ENCODE data around the gene RAD23B.

Gene RAD23B

GRCh38 chr9:107337676-107338590 lies 54.9 kb downstream of the RAD23B start:
- DNase-seq = no peak

GRCh38 chr9:107338911-107339659 lies 56.0 kb downstream of the RAD23B start:
- DNase-seq = no peak

DNA sequence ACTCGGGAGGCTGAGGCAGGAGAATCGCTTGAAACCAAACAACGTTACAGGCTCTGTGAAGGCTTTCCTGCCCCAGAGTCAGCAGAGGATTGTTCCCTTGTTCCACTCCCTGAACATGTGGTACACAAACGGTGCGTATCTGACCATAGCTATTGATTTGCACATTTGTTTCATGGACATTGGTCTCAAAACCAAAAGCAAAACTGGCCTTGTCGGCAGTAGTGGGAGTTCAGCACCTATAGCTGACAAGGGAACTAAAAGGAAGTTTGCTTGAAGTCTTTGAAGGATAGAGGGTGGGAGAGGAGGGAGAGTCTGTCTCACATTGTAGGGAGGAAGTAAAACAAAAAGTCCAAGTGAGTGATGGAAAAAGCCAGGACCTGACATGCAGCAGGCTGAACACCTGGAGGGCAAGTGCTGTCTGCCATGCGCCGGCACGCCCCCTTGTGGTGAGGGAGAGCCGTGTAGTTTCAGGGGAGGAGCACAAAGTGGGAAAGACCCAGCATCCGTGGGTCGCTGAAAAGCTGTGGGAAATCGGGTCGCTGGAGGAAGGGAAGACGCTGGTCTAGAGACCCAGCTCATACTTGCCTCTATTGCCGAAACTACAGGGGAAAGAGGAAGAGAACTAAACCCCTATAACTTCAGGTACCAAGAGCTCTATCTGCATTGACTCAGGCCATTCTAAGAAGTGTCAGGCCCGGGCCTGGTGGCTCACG lies 58.0 kb downstream of the RAD23B start:
- peak; percentile 81 for DNase-seq

DNA sequence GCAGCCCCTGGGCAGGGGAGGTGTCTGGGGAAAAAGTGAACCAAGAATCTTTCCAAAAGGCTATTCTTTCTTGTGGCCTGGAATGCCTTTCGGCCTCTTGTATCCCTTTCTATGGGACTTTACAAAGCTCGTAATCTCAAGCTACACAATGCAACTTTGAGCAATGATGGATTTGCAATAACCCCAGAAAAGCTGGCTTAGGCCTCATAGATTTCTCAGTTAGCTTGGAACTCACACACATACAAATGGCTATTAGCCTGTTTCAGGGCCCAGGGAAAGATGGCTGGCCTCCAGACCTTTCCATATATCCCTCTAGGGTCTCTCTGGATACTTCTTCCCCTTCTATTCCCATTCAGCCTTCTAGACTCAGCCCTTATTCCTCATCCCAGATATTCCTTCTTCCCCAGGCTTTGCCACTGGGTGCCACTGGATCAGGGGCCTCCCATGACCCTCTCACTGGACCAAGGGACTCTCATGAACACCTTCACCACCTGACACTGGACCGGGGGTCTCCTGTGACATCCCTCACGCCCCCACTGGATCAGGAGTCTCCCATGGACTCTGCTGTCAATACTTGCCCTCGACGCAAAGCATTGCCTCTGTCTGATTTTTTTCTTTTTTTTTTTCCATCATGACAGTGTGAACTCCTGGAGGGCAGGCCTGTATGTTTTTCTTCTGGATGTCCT lies 59.5 kb downstream of the RAD23B start:
- no peak for DNase-seq

DNA sequence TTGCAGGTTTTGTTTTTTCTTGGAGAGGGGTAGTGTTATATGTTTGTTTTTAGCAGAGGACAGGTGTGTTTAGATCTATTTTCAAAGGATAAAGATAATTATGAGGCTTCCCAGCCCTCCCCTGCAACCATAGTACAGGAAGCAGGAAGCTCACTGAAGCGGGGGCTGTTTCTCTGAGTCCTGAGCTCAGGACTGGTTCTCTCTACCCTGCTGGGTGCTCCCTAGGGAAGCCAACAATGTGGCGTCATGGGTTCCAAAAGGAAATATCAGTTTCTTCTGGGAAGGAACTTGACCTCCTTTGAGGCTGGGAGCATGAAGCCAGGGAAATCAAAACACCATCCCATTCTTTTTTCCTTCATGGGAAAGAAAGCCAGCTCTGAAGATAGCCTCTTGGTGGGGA lies 62.2 kb downstream of the RAD23B start:
- no peak for DNase-seq

DNA sequence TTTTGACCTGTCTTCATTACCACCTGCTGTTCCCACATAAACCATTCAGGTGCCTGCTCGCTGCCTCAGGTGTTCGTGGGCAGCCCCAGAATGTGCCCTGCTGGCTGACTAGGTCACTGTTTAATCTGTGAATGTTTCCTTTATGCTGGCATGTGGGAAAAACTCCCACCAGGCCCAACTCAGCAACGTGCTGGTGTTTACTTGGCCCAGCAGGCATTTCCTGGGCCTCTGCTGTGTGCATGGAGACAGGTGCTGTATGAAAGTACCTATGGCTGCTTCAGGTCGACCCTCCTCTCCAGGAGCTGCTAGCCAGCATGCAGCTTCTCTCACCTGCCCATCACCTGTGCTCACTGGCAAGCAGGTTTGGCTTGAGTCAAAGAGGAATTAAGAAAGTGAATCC lies 65.8 kb downstream of the RAD23B start:
- no peak for DNase-seq

DNA sequence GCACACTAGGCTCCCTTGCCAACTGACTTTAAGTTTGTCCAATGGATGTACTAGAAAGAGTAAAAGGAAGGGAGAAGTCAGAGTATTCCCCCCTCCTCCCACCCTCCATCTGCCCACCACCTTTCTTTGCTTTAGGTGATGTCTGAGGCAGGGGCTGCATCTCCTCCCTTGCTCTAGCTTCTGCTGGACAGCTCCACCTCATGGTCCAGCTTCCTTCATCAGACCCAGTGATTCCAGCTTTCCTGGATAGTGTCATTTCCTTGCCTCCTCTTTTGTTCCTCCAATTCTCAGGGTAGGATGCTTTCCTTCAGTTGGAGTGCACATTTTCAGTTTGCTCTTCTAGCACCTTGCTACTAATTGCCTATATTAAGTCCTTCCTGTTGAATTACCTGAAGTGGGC lies 67.4 kb downstream of the RAD23B start:
- DNase-seq = no peak

- DNase-seq = no peak
Measured at GRCh38 chr9:107351382-107352045, 68.4 kb downstream of the RAD23B start.

DNA sequence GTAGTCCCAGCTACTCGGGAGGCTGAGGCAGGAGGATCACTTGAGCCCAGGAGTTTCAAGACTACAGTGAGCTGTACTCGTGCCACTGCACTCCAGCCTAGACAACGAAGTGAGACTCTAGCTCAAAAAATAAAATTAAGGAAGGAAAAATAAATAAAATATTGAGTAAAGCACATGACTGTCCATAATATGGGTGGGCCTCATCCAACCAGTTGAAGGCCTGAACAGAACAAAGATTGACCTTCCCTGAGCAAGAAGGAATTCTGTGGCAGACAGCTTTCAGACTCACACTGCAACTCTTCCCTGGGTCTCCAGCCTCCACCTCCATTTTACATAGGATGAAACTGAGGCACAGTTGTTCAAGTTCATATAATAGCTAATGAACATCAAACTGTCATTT lies 72.3 kb downstream of the RAD23B start:
- no peak for DNase-seq

GRCh38 chr9:107358986-107359385 lies 75.9 kb downstream of the RAD23B start:
- DNase-seq = no peak

- no peak for DNase-seq
Measured at GRCh38 chr9:107360098-107360497, 77.0 kb downstream of the RAD23B start.

GRCh38 chr9:107361816-107362215 lies 78.7 kb downstream of the RAD23B start:
- DNase-seq = no peak

GRCh38 chr9:107363516-107364152 lies 80.6 kb downstream of the RAD23B start:
- DNase-seq = no peak

DNA sequence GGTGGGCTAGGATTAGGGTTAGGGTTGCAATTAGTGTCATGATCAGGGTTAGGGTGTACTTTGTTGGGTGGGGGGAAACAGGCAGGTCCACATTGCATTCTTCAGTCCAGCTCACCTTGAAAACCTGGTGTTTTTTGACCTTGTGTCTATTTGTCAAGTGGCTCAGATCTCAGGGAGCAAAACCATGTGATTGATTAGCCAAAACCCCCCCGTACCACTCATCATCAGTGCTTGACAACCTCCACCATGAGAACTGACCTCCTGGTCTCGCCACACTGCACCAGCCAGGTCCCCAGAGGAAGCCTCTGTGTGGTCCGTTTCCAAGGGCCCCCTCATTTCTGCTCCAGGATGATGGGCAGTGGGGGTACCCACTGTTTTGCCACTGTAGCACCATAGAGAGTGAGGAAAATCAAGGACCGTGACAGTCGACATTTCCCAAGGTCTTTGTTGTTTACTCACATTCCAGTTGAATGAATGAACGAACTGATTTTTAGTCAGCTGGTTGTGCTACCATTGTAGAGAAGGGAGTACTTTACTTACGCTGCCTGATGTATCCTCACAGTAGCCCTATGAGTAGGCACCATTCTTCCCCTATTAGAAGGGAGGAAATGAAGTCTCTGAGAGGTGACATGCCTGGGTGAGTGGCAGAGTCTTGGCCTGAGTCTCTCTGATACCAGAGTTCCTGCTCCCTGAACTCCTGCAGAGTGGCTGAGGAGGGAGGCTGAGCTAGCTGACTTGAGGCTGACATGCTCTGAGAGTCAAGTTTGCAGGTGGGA lies 84.8 kb downstream of the RAD23B start:
- DNase-seq = no peak

DNA sequence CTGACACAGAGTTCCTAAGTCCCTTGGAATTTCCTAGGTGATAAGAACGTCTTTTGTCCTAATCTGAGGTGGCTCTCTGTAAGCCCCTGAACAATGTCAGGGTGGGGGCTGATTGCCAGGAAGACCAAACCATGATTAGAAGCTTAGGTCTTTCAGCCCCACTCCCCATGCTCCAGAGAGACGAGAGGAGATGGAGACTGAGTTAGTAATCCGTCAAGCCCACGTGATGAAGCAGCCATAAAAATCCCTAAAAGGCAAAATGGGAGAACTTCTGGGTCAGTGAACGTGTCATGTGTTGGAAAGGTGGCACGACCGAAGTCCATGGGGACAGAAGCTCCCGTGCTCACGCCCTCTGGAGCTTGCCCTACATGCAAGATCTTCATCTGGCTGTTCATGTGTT lies 85.6 kb downstream of the RAD23B start:
- no peak for DNase-seq

DNA sequence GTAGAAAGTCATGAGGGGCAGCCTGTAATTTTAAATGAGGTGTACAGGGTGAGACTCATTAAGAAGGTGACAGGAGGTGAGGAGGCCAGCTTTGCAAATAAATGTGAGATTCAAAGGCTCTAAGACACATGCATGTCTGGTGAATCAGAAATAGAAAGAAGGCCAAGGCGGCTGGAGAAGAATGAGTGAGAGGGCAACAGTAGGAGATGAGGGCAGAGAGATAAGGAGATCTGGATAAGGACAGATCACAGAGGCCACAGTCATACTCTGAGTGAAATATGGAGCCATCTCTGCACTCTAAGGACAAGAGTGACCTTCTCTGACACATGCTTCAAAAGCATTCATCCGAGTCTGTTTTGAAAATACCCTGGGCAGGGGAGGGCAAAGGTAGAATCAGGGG lies 90.7 kb downstream of the RAD23B start:
- no peak for DNase-seq

GRCh38 chr9:107375001-107375400 lies 91.9 kb downstream of the RAD23B start:
- DNase-seq = no peak

DNA sequence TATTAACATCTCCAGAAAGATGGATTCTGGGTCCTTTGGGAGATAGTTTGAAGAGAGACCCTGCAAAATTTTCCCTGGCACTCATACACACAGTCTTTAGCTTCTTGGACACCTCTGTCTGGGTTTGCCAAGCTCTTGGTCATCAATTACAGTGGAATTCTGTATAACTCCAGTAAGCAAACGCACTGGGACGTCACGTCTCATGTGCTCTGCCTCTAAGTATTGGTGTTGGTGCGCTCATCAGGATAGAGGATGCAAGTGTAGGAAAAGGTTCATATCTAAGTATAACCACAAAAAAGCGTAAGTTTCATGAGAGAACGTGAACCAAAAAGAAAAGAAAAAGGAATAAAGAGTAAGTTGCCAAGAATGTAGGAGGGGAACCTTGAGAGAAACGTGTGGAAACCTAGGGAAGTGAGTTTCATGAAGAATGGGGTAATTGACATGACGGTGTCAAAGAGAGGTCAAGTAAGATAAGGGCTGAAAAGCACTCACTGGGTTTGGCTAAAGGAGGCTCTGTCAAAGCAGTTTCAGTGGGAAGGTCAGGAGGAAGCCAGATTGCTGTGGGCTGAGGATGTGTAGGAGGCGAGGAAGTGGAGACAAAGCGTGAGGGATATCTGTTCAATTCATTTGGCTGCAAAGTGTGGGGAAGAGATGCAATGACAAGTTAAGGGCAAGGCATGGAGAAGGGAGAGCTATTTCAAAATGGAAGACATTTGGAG lies 92.7 kb downstream of the RAD23B start:
- DNase-seq = no peak

GRCh38 chr9:107378006-107378405 lies 94.9 kb downstream of the RAD23B start:
- no peak for DNase-seq

Measured in activated T-cell treated with anti-CD3 and anti-CD28 coated beads, Interleukin-2, amount 50 U/mL, for 1 hour (primary cell).